ENCODE results near the gene CCNDBP1. TPM values are rescaled to one million over a fixed set of nuclear protein-coding genes. Genes with fewer than 3 reads are reported as not detected.

Gene CCNDBP1
- total RNA-seq, 1 donor from 2014 or later: 31.1 TPM

DNA sequence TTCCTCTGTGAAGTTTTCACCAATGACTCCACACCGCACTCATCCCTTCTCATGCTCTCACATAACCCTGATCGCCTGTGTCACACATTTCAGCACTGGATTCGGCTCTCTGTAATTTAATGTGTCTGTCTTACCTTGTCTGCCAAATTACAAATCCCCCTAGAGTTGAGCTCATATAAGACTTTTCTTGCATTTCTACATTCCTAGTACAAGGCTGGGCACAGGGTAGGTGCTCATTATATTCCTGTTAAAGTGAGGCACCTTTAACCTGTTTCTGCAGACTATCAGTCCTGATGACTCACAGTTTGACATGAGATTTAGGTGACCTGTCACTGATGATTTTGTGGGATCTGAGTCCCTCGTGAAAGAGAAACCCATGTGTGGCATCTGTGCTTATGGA lies 58.9 kb downstream of the CCNDBP1 start:
- DNase-seq (ENCODE audit: low spot score): no peak
- Mint-ChIP-seq H3K27me3 (ENCODE audit: unreplicated experiment) (no peaks in the 10 kb centered on the region), H3K36me3 (ENCODE audit: low read depth, unreplicated experiment) (no peaks in the 10 kb centered on the region)

DNA sequence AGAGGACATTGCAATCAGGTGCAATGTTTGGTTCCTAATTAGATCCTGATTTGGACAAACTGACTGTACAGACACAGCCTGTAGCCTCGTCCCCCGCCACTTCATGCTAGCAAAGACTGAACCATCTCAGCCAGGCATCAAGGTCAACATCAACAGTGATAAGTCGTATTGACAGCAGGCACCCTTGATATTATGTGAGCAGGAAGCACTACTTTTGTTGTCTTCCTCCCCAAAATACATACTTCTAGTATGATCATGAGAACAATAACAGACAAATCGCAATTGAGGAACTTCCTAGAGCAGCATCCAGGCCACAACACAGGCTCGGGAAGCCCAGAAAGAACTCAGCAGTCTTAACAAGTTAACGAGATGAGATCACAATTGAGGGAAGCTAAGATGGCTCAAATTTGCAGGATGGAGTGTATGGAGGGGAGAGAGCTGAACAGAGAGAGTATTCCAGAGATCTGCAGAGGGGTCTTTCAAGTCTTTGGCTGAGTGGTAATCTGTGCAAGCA lies 61.1 kb downstream of the CCNDBP1 start:
- TF ChIP-seq, protein P1, sequence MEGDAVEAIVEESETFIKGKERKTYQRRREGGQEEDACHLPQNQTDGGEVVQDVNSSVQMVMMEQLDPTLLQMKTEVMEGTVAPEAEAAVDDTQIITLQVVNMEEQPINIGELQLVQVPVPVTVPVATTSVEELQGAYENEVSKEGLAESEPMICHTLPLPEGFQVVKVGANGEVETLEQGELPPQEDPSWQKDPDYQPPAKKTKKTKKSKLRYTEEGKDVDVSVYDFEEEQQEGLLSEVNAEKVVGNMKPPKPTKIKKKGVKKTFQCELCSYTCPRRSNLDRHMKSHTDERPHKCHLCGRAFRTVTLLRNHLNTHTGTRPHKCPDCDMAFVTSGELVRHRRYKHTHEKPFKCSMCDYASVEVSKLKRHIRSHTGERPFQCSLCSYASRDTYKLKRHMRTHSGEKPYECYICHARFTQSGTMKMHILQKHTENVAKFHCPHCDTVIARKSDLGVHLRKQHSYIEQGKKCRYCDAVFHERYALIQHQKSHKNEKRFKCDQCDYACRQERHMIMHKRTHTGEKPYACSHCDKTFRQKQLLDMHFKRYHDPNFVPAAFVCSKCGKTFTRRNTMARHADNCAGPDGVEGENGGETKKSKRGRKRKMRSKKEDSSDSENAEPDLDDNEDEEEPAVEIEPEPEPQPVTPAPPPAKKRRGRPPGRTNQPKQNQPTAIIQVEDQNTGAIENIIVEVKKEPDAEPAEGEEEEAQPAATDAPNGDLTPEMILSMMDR (IDR thresholded peaks at IDR 0.05; ENCODE audit: unreplicated experiment): no peak
- no peak overlapping the region for H3K4me3 Mint-ChIP-seq (ENCODE audit: unreplicated experiment)
- no peaks in the 10 kb centered on the region for H3K27me3 Mint-ChIP-seq (ENCODE audit: unreplicated experiment)
- H3K4me1 Mint-ChIP-seq (ENCODE audit: unreplicated experiment): peaks cover 8% of the 10 kb centered on the region
- H3K27ac Mint-ChIP-seq (ENCODE audit: unreplicated experiment): no peak overlapping the region
- no peaks in the 10 kb centered on the region for H3K9me3 Mint-ChIP-seq (ENCODE audit: unreplicated experiment)
- no peak for DNase-seq (ENCODE audit: low spot score)
- no peaks in the 10 kb centered on the region for H3K36me3 Mint-ChIP-seq (ENCODE audit: low read depth, unreplicated experiment)

More for the DNA sequence above, 58.9 kb downstream of the CCNDBP1 start:
- Mint-ChIP-seq H3K9me3 (ENCODE audit: unreplicated experiment) (no peaks in the 10 kb centered on the region), H3K4me3 (ENCODE audit: unreplicated experiment) (no peak overlapping the region), H3K27ac (ENCODE audit: unreplicated experiment) (no peak overlapping the region), H3K4me1 (ENCODE audit: unreplicated experiment) (peaks cover 18% of the 10 kb centered on the region)
- TF ChIP-seq, protein P1 (IDR thresholded peaks at IDR 0.05; ENCODE audit: unreplicated experiment): no peak

Other genes starting within 250 kb of the CCNDBP1 start
- gene UBR1, start 79.4 kb upstream of the CCNDBP1 start, total RNA-seq (ENCODE audit: unreplicated experiment): 20.8 TPM
- 5.1 TPM for gene TMEM62, start 51.8 kb upstream of the CCNDBP1 start, total RNA-seq (ENCODE audit: unreplicated experiment)
- gene EPB42, start 35.6 kb downstream of the CCNDBP1 start, total RNA-seq (ENCODE audit: unreplicated experiment): not detected
- not detected for gene TGM5, start 81.5 kb downstream of the CCNDBP1 start, total RNA-seq (ENCODE audit: unreplicated experiment)
- gene TGM7, start 116.9 kb downstream of the CCNDBP1 start, total RNA-seq (ENCODE audit: unreplicated experiment): 0.77 TPM
- gene LCMT2, start 145.2 kb downstream of the CCNDBP1 start, total RNA-seq (ENCODE audit: unreplicated experiment): 9.6 TPM
- 45.5 TPM for gene ZSCAN29, start 185.6 kb downstream of the CCNDBP1 start, total RNA-seq (ENCODE audit: unreplicated experiment)
- 14.6 TPM for gene TUBGCP4, start 185.7 kb downstream of the CCNDBP1 start, total RNA-seq (ENCODE audit: unreplicated experiment)

Measured in endothelial cell (in vitro differentiated cells).